ENCODE measurements around the gene CRTC3. TPM values are rescaled to one million over a fixed set of nuclear protein-coding genes. Genes with fewer than 3 reads are reported as not detected.

Gene CRTC3
- total RNA-seq, 1 donor from 2014 or later: 21.4 TPM

- FAIRE-seq: no peak
- Histone ChIP-seq H3K4me1 (ENCODE audit: insufficient read depth, low read length) (no peaks in the 10 kb centered on the region), H2AFZ (ENCODE audit: low read depth, low read length) (no peak overlapping the region), H3K4me2 (ENCODE audit: low read length) (no peak overlapping the region), H3K9me3 (ENCODE audit: insufficient read depth, low read depth, low read length) (no peaks in the 10 kb centered on the region), H3K9ac (ENCODE audit: low read length) (no peak overlapping the region), H3K36me3 (ENCODE audit: insufficient read depth, low read length) (peaks cover 73% of the 10 kb centered on the region), H3K79me2 (ENCODE audit: insufficient read depth, low read length) (no peaks in the 10 kb centered on the region), H3K27ac (ENCODE audit: low read depth, low read length) (no peak overlapping the region), H3K27me3 (ENCODE audit: insufficient read depth, low read length) (no peaks in the 10 kb centered on the region), H3K4me3 (ENCODE audit: insufficient read depth, low read depth, low read length) (no peak overlapping the region), H4K20me1 (ENCODE audit: insufficient read depth, low read length) (peaks cover 5% of the 10 kb centered on the region)
- Mint-ChIP-seq H3K4me1 (ENCODE audit: low read depth, unreplicated experiment) (no peaks in the 10 kb centered on the region), H3K4me3 (ENCODE audit: unreplicated experiment) (no peak overlapping the region), H3K36me3 (ENCODE audit: low read depth, unreplicated experiment) (peaks cover 17% of the 10 kb centered on the region), H3K27me3 (ENCODE audit: low read depth, unreplicated experiment) (no peaks in the 10 kb centered on the region), H3K27ac (ENCODE audit: unreplicated experiment) (peak overlapping the region; percentile 53), H3K9me3 (ENCODE audit: unreplicated experiment) (no peaks in the 10 kb centered on the region)
- no peak for TF ChIP-seq CTCF (IDR thresholded peaks at IDR 0.05; ENCODE audit: insufficient read depth, low read depth, low read length)
- no peak for TF ChIP-seq EZH2 (IDR thresholded peaks at IDR 0.05; ENCODE audit: insufficient read depth, low read length)
- DNase-seq (ENCODE audit: low read depth): no peak
These were observed 36.1 kb upstream of the CRTC3 start for GRCh38 chr15:90493647-90494046.

GRCh38 chr15:90495067-90495466 lies 34.7 kb upstream of the CRTC3 start:
- TF ChIP-seq EZH2 (IDR thresholded peaks at IDR 0.05; ENCODE audit: insufficient read depth, low read length) (no peak), CTCF (IDR thresholded peaks at IDR 0.05; ENCODE audit: insufficient read depth, low read depth, low read length) (no peak)
- Mint-ChIP-seq H3K36me3 (ENCODE audit: low read depth, unreplicated experiment) (peaks cover 22% of the 10 kb centered on the region), H3K9me3 (ENCODE audit: unreplicated experiment) (no peaks in the 10 kb centered on the region), H3K4me1 (ENCODE audit: low read depth, unreplicated experiment) (no peaks in the 10 kb centered on the region), H3K27me3 (ENCODE audit: low read depth, unreplicated experiment) (no peaks in the 10 kb centered on the region), H3K27ac (ENCODE audit: unreplicated experiment) (no peak overlapping the region), H3K4me3 (ENCODE audit: unreplicated experiment) (no peak overlapping the region)
- Histone ChIP-seq H2AFZ (ENCODE audit: low read depth, low read length) (no peak overlapping the region), H3K4me2 (ENCODE audit: low read length) (no peak overlapping the region), H3K27me3 (ENCODE audit: insufficient read depth, low read length) (no peaks in the 10 kb centered on the region), H3K4me3 (ENCODE audit: insufficient read depth, low read depth, low read length) (no peak overlapping the region), H3K9ac (ENCODE audit: low read length) (no peak overlapping the region), H3K79me2 (ENCODE audit: insufficient read depth, low read length) (no peaks in the 10 kb centered on the region), H3K27ac (ENCODE audit: low read depth, low read length) (no peak overlapping the region), H3K4me1 (ENCODE audit: insufficient read depth, low read length) (no peaks in the 10 kb centered on the region), H3K9me3 (ENCODE audit: insufficient read depth, low read depth, low read length) (no peaks in the 10 kb centered on the region), H3K36me3 (ENCODE audit: insufficient read depth, low read length) (peaks cover 73% of the 10 kb centered on the region), H4K20me1 (ENCODE audit: insufficient read depth, low read length) (peaks cover 4% of the 10 kb centered on the region)
- DNase-seq (ENCODE audit: low read depth): no peak
- no peak for FAIRE-seq

- no peaks in the 10 kb centered on the region for H3K27me3 ChIP-seq (ENCODE audit: insufficient read depth, low read length)
- H3K9ac ChIP-seq (ENCODE audit: low read length): no peak overlapping the region
- H3K36me3 Mint-ChIP-seq (ENCODE audit: low read depth, unreplicated experiment): peaks cover 20% of the 10 kb centered on the region
- H3K4me2 ChIP-seq (ENCODE audit: low read length): no peak overlapping the region
- no peaks in the 10 kb centered on the region for H3K4me1 Mint-ChIP-seq (ENCODE audit: low read depth, unreplicated experiment)
- DNase-seq (ENCODE audit: low read depth): no peak
- peaks cover 4% of the 10 kb centered on the region for H4K20me1 ChIP-seq (ENCODE audit: insufficient read depth, low read length)
- no peak for FAIRE-seq
- peaks cover 73% of the 10 kb centered on the region for H3K36me3 ChIP-seq (ENCODE audit: insufficient read depth, low read length)
- H2AFZ ChIP-seq (ENCODE audit: low read depth, low read length): no peak overlapping the region
- no peaks in the 10 kb centered on the region for H3K9me3 ChIP-seq (ENCODE audit: insufficient read depth, low read depth, low read length)
- H3K9me3 Mint-ChIP-seq (ENCODE audit: unreplicated experiment): no peaks in the 10 kb centered on the region
- no peaks in the 10 kb centered on the region for H3K4me1 ChIP-seq (ENCODE audit: insufficient read depth, low read length)
- H3K27ac Mint-ChIP-seq (ENCODE audit: unreplicated experiment): peak overlapping the region; percentile 87
- no peak overlapping the region for H3K27ac ChIP-seq (ENCODE audit: low read depth, low read length)
- peak overlapping the region; percentile 24 for H3K4me3 Mint-ChIP-seq (ENCODE audit: unreplicated experiment)
- no peaks in the 10 kb centered on the region for H3K27me3 Mint-ChIP-seq (ENCODE audit: low read depth, unreplicated experiment)
- H3K79me2 ChIP-seq (ENCODE audit: insufficient read depth, low read length): no peaks in the 10 kb centered on the region
- no peak overlapping the region for H3K4me3 ChIP-seq (ENCODE audit: insufficient read depth, low read depth, low read length)
- no peak for TF ChIP-seq CTCF (IDR thresholded peaks at IDR 0.05; ENCODE audit: insufficient read depth, low read depth, low read length)
- TF ChIP-seq EZH2 (IDR thresholded peaks at IDR 0.05; ENCODE audit: insufficient read depth, low read length): no peak
These were observed 32.9 kb upstream of the CRTC3 start for GRCh38 chr15:90496791-90497190.
